Panc1 (cell line): ENCODE measurements around the gene GAB1. TPM values are rescaled to one million over a fixed set of nuclear protein-coding genes. Genes with fewer than 3 reads are reported as not detected.

Experiments
- ATAC-seq: fragments of 200-7000 bp; cut with Tn5 transposase; 2 replicates; pipeline ENCODE4 v1.9.1; 2020; ENCODE audit warnings: mild to moderate bottlenecking, moderate library complexity
- BruUV-seq: library from RNA; stranded (reverse); fragments of 400-500 nt; replicated peaks from 2 replicates; lab custom pipeline; 2021; lab: Mats Ljungman, UMichigan
- CTCF ChIA-PET: fragments of 300-600 bp; sonication (Branson Sonifier 250); formaldehyde crosslinking; loops from one replicate; lab custom pipeline; 2022; ENCODE audit warnings: antibody characterized with exemption; lab: Charles Lee
- POLR2A ChIA-PET: fragments of 300-600 bp; sonication (Branson Sonifier 250); formaldehyde crosslinking; loops from one replicate; lab custom pipeline; 2022; ENCODE audit warnings: antibody characterized with exemption; lab: Charles Lee
- DNase-seq: peaks from one replicate; pipeline ENCODE4 v3.0.0-alpha.2; 2010; ENCODE audit warnings: low read depth, low spot score
- H3K27ac ChIP-seq: 2 replicates; pipeline ENCODE4 v1.5.1; 2011; ENCODE audit warnings: mild to moderate bottlenecking, low read length, inconsistent platforms
- H3K27me3 ChIP-seq: fragments of 200-500 bp; sonication (Bioruptor generic); 2 replicates; pipeline ENCODE4 v1.6.0; 2014; ENCODE audit warnings: low read length, inconsistent platforms; ENCODE audit not compliant: control insufficient read depth, insufficient read depth
- H3K36me3 ChIP-seq: fragments of 200-500 bp; sonication (Bioruptor generic); 2 replicates; pipeline ENCODE4 v1.5.1; 2014; ENCODE audit warnings: inconsistent platforms, mild to moderate bottlenecking, low read length, moderate library complexity; ENCODE audit not compliant: control insufficient read depth, insufficient read depth
- H3K4me1 ChIP-seq: 2 replicates; pipeline ENCODE4 v1.5.1; 2011; ENCODE audit warnings: inconsistent platforms, mild to moderate bottlenecking, low read length, moderate library complexity; ENCODE audit not compliant: control insufficient read depth, insufficient read depth
- H3K4me3 ChIP-seq, 2 experiments: 2 replicates each; pipeline ENCODE4 v1.5.1; 2011 to 2012; ENCODE audit warnings: low read depth in 2 of 2, low read length in 2 of 2, mild to moderate bottlenecking in 2 of 2, inconsistent platforms in 1 of 2, moderate library complexity in 1 of 2
- H3K9me3 ChIP-seq: fragments of 200-500 bp; sonication (Bioruptor generic); 2 replicates; pipeline ENCODE4 v1.5.1; 2014; ENCODE audit warnings: low read depth, mild to moderate bottlenecking, inconsistent platforms, low read length, moderate library complexity; ENCODE audit not compliant: control insufficient read depth, insufficient read depth
- CTCF ChIP-seq: fragments of 450-650 bp; IDR thresholded peaks from 2 replicates; pipeline ENCODE4 v1.5.1; 2017; ENCODE audit warnings: mild to moderate bottlenecking
- POLR2AphosphoS5 ChIP-seq: IDR thresholded peaks from 2 replicates; pipeline ENCODE4 v1.6.1; 2012; ENCODE audit warnings: mild to moderate bottlenecking, low read depth, low read length, moderate library complexity
- REST ChIP-seq, 2 experiments: IDR thresholded peaks; 2 replicates each; pipeline ENCODE4 v1.6.1; 2011 to 2012; ENCODE audit warnings: low read depth in 2 of 2, control low read depth in 1 of 2, low read length in 1 of 2, mild to moderate bottlenecking in 1 of 2, moderate library complexity in 1 of 2; ENCODE audit not compliant: insufficient read depth in 1 of 2
- SIN3A ChIP-seq: IDR thresholded peaks from 2 replicates; pipeline ENCODE4 v1.6.1; 2012; ENCODE audit warnings: low read depth, mild to moderate bottlenecking, low read length, moderate library complexity, borderline replicate concordance; ENCODE audit not compliant: insufficient read depth
- TCF7L2 ChIP-seq: IDR thresholded peaks from 2 replicates; pipeline ENCODE4 v1.6.1; 2011; ENCODE audit warnings: mild to moderate bottlenecking, low read depth, low read length, inconsistent platforms
- in situ Hi-C: cut with HindIII; loops from 2 replicates; pipeline ENCODE4 v1.10.0; 2016; ENCODE audit warnings: low sequenced_read_pairs, low pct_unique_long_range_greater_than_20kb
- intact Hi-C: fragments of 100-400 bp; cut with micrococcal nuclease; formaldehyde crosslinking; loops from one replicate; pipeline ENCODE4 v1.10.0; 2022; ENCODE audit not compliant: unreplicated experiment
- total RNA-seq: library from RNA; stranded (reverse); gene quantifications from one replicate; pipeline ENCODE4 v1.2.1, GENCODE V29; 2021; ENCODE audit not compliant: unreplicated experiment

Gene GAB1
- total RNA-seq, 1 experiment from 2014 or later: 2.8 TPM

GRCh38 chr4:143396695-143397094 is 60.0 kb downstream of the GAB1 start:
- CTCF ChIA-PET: no interaction called here
- ATAC-seq (no peak), DNase-seq (no peak)
- Histone ChIP-seq H3K27me3 (no peaks in the 10 kb centered on the region), H3K27ac (no peak overlapping the region), H3K4me3 (no peak overlapping the region), H3K36me3 (no peaks in the 10 kb centered on the region; the same call in 1 of the 2 replicates), H3K4me1 (no peaks in the 10 kb centered on the region), H3K9me3 (no peaks in the 10 kb centered on the region)
- in situ Hi-C loops (no loop called here), intact Hi-C loops (loop anchor here (5.0 kb wide), 1 partner anchor 86 kb away; no protein-coding TSS in a partner anchor)
- POLR2A ChIA-PET: no interaction called here
- no TSS peak for BruUV-seq
- TF ChIP-seq SIN3A: no peak
- TF ChIP-seq TCF7L2: no peak
- no peak for TF ChIP-seq REST (IDR thresholded peaks at IDR 0.05; ENCODE audit: insufficient read depth in 1 of 2, low read depth in 2 of 2, low read length in 1 of 2)
- no peak; the same call in 1 of the 2 replicates for TF ChIP-seq CTCF
- TF ChIP-seq POLR2AphosphoS5: no peak

- ChIA-PET CTCF (no interaction called here), POLR2A (no interaction called here)
- H3K36me3 ChIP-seq: no peaks in the 10 kb centered on the region; the same call in 1 of the 2 replicates
- BruUV-seq: no TSS peak
- TF ChIP-seq CTCF: no peak
- no peak for TF ChIP-seq SIN3A
- no peak for TF ChIP-seq TCF7L2
- no peak for TF ChIP-seq REST (IDR thresholded peaks at IDR 0.05; ENCODE audit: insufficient read depth in 1 of 2, low read depth in 2 of 2, low read length in 1 of 2)
- no peak for TF ChIP-seq POLR2AphosphoS5
- in situ Hi-C loops: no loop called here
- no peaks in the 10 kb centered on the region for H3K4me1 ChIP-seq
- no peak overlapping the region for H3K27ac ChIP-seq
- ATAC-seq: no peak
- no peak for DNase-seq
- intact Hi-C loops: loop anchor here (5.0 kb wide), 1 partner anchor 85 kb away; no protein-coding TSS in a partner anchor
- no peaks in the 10 kb centered on the region for H3K9me3 ChIP-seq
- no peaks in the 10 kb centered on the region for H3K27me3 ChIP-seq
- H3K4me3 ChIP-seq: no peak overlapping the region
These were observed 60.7 kb downstream of the GAB1 start for GRCh38 chr4:143397335-143397734.
